Neural progenitor cell (in vitro differentiated cells): Measurements from ENCODE around the gene MAPK10. TPM values are rescaled to one million over a fixed set of nuclear protein-coding genes. Genes with fewer than 3 reads are reported as not detected.
A peak's percentile ranks its signal among the peaks of the same experiment; 100 is the strongest.

Experiments
- DNase-seq: peaks from one replicate; pipeline ENCODE4 v3.0.0-alpha.2; 2016; ENCODE audit warnings: low spot score
- H2AFZ ChIP-seq: fragments of 200-600 bp; sonication (generic); replicated peaks from 2 replicates; pipeline ENCODE4 v1.6.1; 2016; ENCODE audit warnings: antibody characterized with exemption
- H3F3A ChIP-seq: fragments of 200-600 bp; sonication (generic); 2 replicates; pipeline ENCODE4 v1.6.1; 2016; ENCODE audit warnings: antibody characterized with exemption, low read depth
- H3K27ac ChIP-seq: fragments of 200-600 bp; sonication (generic); 2 replicates; pipeline ENCODE4 v1.5.1; 2016; ENCODE audit warnings: mild to moderate bottlenecking
- H3K27me3 ChIP-seq: fragments of 200-600 bp; sonication (generic); 2 replicates; pipeline ENCODE4 v1.6.1; 2016; ENCODE audit warnings: mild to moderate bottlenecking, moderate library complexity
- H3K36me3 ChIP-seq: fragments of 200-600 bp; sonication (generic); 2 replicates; pipeline ENCODE4 v1.5.1; 2016
- H3K4me1 ChIP-seq: fragments of 200-600 bp; sonication (generic); 2 replicates; pipeline ENCODE4 v1.6.1; 2016; ENCODE audit warnings: mixed run types
- H3K4me2 ChIP-seq: fragments of 200-600 bp; sonication (generic); 2 replicates; pipeline ENCODE4 v1.6.1; 2016
- H3K4me3 ChIP-seq: fragments of 200-600 bp; sonication (generic); 2 replicates; pipeline ENCODE4 v1.5.1; 2016
- H3K79me2 ChIP-seq: fragments of 200-600 bp; sonication (generic); 2 replicates; pipeline ENCODE4 v1.6.1; 2016; ENCODE audit warnings: low read depth
- H3K9ac ChIP-seq: fragments of 200-600 bp; sonication (generic); 2 replicates; pipeline ENCODE4 v1.6.1; 2016
- H3K9me3 ChIP-seq: fragments of 200-600 bp; sonication (generic); 2 replicates; pipeline ENCODE4 v1.5.1; 2016; ENCODE audit warnings: low read depth
- H4K20me1 ChIP-seq: fragments of 200-600 bp; sonication (generic); 2 replicates; pipeline ENCODE4 v1.6.1; 2016; ENCODE audit warnings: low read depth
- H3K27ac Mint-ChIP-seq: 3 replicates; pipeline ENCODE4 v1.8.0; 2021; ENCODE audit warnings: mixed read lengths
- H3K27me3 Mint-ChIP-seq: 2 replicates; pipeline ENCODE4 v1.8.0; 2022; ENCODE audit warnings: low read depth, mild to moderate bottlenecking, inconsistent platforms, moderate library complexity, mixed read lengths; ENCODE audit not compliant: insufficient read depth
- H3K36me3 Mint-ChIP-seq: 3 replicates; pipeline ENCODE4 v1.8.0; 2021; ENCODE audit warnings: mixed read lengths
- H3K4me1 Mint-ChIP-seq: 3 replicates; pipeline ENCODE4 v1.8.0; 2021; ENCODE audit warnings: mixed read lengths
- H3K4me3 Mint-ChIP-seq: 3 replicates; pipeline ENCODE4 v1.8.0; 2021; ENCODE audit warnings: mild to moderate bottlenecking, moderate library complexity, mixed read lengths
- H3K9me3 Mint-ChIP-seq: 3 replicates; pipeline ENCODE4 v1.8.0; 2020; ENCODE audit warnings: mixed read lengths
- EZH2 ChIP-seq: fragments of 200-600 bp; sonication (generic); IDR thresholded peaks from 2 replicates; pipeline ENCODE4 v1.6.1; 2017; ENCODE audit warnings: antibody characterized with exemption, mild to moderate bottlenecking, moderate library complexity
- EZH2phosphoT487 ChIP-seq: fragments of 200-600 bp; sonication (generic); IDR thresholded peaks from 2 replicates; pipeline ENCODE4 v1.6.1; 2017; ENCODE audit warnings: antibody characterized with exemption
- total RNA-seq: library from RNA; depleted of rRNA; stranded (reverse); fragments of >200 nt; gene quantifications from 2 replicates; pipeline ENCODE4 v1.2.3, GENCODE V29; 2015; ENCODE audit warnings: low replicate concordance
- TF ChIP-seq, protein P1 (sequence below): fragments of 200-600 bp; sonication (generic); IDR thresholded peaks from 2 replicates; pipeline ENCODE4 v1.5.1; 2017; ENCODE audit warnings: antibody characterized with exemption, mild to moderate bottlenecking

Gene MAPK10
- 357 and 383 TPM in 2 replicates for total RNA-seq

DNA sequence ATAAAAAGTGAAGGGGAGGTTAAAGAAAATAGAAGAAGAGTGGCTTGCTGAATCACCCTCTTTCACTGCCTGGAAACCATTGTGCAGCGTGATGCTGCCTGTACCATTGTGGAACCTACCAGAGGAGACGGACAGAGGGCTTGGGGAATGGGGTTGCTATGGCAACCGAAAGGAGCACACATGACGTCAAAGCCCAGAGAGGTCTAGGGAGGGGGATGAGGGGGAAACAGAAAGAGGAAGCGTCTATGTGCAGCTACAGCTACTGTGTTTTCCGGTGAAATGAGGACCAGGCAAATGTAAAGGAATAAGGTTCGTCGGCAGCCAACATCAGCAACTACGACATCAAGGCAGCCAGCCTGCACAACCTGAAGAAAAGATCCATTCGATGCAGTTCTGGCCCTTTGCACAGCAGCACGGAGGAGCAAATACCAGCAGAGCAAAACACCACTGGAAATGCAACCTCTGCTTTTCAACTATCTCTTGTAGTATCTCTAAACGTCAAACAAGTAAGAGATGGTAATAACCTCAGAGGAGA lies at the start of gene MAPK10:
MAPK10 (minus strand) TSS at position 110 of the 535 bp plus-strand sequence.
- no peaks in the 10 kb centered on the region for H3K27me3 Mint-ChIP-seq

DNA sequence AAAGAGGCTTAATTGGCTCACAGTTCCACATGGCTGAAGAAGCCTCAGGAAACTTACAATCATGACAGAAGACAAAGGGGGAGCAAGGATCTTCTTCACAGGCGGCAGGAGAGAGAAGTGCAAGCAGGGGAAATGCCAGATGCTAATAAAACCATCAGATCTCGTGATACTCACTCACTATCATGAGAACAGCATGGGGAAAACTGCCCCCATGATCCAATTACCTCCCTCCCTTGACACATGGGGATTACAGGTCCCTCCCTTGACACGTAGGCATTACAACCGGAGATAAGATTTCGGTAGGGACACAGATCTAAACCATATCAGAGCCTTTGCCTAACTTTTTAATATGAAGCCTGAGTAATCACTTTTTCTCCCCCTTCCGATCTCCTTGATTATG lies 43.7 kb upstream of the MAPK10 start:
- no peak for TF ChIP-seq EZH2
- no peak for TF ChIP-seq EZH2phosphoT487
- TF ChIP-seq, protein P1, sequence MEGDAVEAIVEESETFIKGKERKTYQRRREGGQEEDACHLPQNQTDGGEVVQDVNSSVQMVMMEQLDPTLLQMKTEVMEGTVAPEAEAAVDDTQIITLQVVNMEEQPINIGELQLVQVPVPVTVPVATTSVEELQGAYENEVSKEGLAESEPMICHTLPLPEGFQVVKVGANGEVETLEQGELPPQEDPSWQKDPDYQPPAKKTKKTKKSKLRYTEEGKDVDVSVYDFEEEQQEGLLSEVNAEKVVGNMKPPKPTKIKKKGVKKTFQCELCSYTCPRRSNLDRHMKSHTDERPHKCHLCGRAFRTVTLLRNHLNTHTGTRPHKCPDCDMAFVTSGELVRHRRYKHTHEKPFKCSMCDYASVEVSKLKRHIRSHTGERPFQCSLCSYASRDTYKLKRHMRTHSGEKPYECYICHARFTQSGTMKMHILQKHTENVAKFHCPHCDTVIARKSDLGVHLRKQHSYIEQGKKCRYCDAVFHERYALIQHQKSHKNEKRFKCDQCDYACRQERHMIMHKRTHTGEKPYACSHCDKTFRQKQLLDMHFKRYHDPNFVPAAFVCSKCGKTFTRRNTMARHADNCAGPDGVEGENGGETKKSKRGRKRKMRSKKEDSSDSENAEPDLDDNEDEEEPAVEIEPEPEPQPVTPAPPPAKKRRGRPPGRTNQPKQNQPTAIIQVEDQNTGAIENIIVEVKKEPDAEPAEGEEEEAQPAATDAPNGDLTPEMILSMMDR: no peak
- DNase-seq: peak; percentile 9
- Histone ChIP-seq H3F3A (peaks cover 4% of the 10 kb centered on the region), H3K27me3 (no peaks in the 10 kb centered on the region), H3K79me2 (no peaks in the 10 kb centered on the region), H3K4me2 (no peak overlapping the region), H3K36me3 (no peaks in the 10 kb centered on the region), H3K27ac (no peak overlapping the region), H3K4me3 (no peak overlapping the region), H3K4me1 (peaks cover 3% of the 10 kb centered on the region), H4K20me1 (no peaks in the 10 kb centered on the region), H2AFZ (no peak overlapping the region), H3K9me3 (no peaks in the 10 kb centered on the region), H3K9ac (no peak overlapping the region)
- Mint-ChIP-seq H3K27ac (no peak overlapping the region), H3K4me1 (peaks cover 12% of the 10 kb centered on the region), H3K27me3 (no peaks in the 10 kb centered on the region), H3K9me3 (peaks cover 6% of the 10 kb centered on the region), H3K36me3 (peaks cover 8% of the 10 kb centered on the region), H3K4me3 (no peak overlapping the region)

More for the DNA sequence above, at the start of gene MAPK10:
- H3K36me3 ChIP-seq: peaks cover 3% of the 10 kb centered on the region
- peak; percentile 99 for DNase-seq
- peak within 1 kb of the TSS; percentile 90 for H3K4me3 ChIP-seq
- TF ChIP-seq, protein P1: no peak
- TF ChIP-seq EZH2: no peak
- TF ChIP-seq EZH2phosphoT487: no peak
- Mint-ChIP-seq H3K9me3 (no peaks in the 10 kb centered on the region), H3K4me3 (peak within 1 kb of the TSS; percentile 92), H3K27ac (peak within 1 kb of the TSS; percentile 99), H3K36me3 (peaks cover 5% of the 10 kb centered on the region), H3K4me1 (peaks cover 47% of the 10 kb centered on the region)
- H3K9ac ChIP-seq: peak within 1 kb of the TSS; percentile 64
- H3K9me3 ChIP-seq: no peaks in the 10 kb centered on the region
- peak within 1 kb of the TSS; percentile 66 for H2AFZ ChIP-seq
- peaks cover 21% of the 10 kb centered on the region for H3F3A ChIP-seq
- H3K4me1 ChIP-seq: peaks cover 49% of the 10 kb centered on the region
- peaks cover 67% of the 10 kb centered on the region for H3K79me2 ChIP-seq
- H4K20me1 ChIP-seq: peaks cover 9% of the 10 kb centered on the region
- no peaks in the 10 kb centered on the region for H3K27me3 ChIP-seq
- H3K27ac ChIP-seq: peak within 1 kb of the TSS; percentile 92
- H3K4me2 ChIP-seq: peak within 1 kb of the TSS; percentile 100

DNA sequence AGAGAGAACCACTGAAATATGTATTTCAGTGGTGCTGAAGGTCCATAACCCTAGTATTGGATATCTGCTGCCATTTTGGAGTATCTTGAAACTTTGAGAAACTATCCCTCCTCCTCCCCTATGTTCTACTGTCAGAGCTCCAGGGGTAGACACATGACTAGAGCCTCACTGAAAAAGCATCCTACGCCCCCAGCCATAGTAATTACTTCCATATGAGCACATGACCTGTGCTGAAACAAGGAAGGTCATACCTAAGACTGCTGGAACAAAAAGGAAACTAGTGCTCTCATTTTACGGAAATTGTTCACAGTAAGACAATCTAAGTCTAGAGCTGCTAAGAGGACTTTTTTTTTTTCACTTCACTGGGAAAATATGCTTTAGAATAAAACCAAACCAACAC lies 42.0 kb upstream of the MAPK10 start:
- no peaks in the 10 kb centered on the region for H3K27me3 ChIP-seq
- H3K79me2 ChIP-seq: no peaks in the 10 kb centered on the region
- no peak overlapping the region for H3K27ac Mint-ChIP-seq
- H3K36me3 Mint-ChIP-seq: peaks cover 10% of the 10 kb centered on the region
- no peak for DNase-seq
- no peaks in the 10 kb centered on the region for H3K36me3 ChIP-seq
- H3K4me2 ChIP-seq: no peak overlapping the region
- peaks cover 3% of the 10 kb centered on the region for H3K4me1 ChIP-seq
- peaks cover 4% of the 10 kb centered on the region for H3F3A ChIP-seq
- peaks cover 12% of the 10 kb centered on the region for H3K4me1 Mint-ChIP-seq
- peaks cover 4% of the 10 kb centered on the region for H3K27me3 Mint-ChIP-seq
- no peaks in the 10 kb centered on the region for H4K20me1 ChIP-seq
- H3K9me3 ChIP-seq: no peaks in the 10 kb centered on the region
- H3K4me3 ChIP-seq: no peak overlapping the region
- TF ChIP-seq EZH2 (no peak), EZH2phosphoT487 (no peak)
- TF ChIP-seq, protein P1: no peak
- H3K27ac ChIP-seq: no peak overlapping the region
- no peak overlapping the region for H3K4me3 Mint-ChIP-seq
- peaks cover 2% of the 10 kb centered on the region for H3K9me3 Mint-ChIP-seq
- no peak overlapping the region for H3K9ac ChIP-seq
- H2AFZ ChIP-seq: no peak overlapping the region
